ENCODE measurements around the gene AATK.

The AATK gene

DNA sequence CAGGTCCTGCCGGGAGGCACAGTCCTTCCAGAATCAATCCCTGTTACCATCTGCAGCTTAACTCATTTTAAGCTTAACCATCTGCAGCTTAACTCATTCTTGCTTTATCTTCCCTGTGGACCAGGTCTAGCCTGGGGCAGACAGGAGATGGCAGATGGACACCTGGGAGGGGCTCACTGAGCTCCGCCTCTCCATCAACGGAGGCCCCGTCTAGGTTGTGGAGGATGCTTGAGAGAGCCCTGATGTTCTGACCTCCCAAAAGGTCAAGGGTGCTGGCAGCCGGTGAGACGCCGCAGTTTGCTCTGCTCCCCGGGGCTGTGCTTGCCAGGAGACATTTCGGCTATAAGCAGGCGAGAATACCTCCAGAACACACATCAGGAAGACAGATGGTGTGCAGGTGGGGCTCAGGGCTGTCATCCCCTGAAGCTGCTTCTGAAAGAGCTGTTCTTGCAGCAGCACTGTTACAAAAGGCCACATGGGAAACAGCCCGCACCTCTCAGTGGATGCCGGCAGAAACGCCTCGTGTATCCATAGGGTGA lies 89.8 kb downstream of the AATK start:
- TF ChIP-seq SPI1 (IDR thresholded peaks at IDR 0.05; ENCODE audit: borderline replicate concordance, low read depth) (no peak), POLR2AphosphoS5 (IDR thresholded peaks at IDR 0.05; ENCODE audit: low read depth) (no peak), CTCF (IDR thresholded peaks at IDR 0.05; ENCODE audit: insufficient read depth, low read length) (no peak), GABPA (IDR thresholded peaks at IDR 0.05; ENCODE audit: low read depth) (no peak)
- TF ChIP-seq, protein P1, sequence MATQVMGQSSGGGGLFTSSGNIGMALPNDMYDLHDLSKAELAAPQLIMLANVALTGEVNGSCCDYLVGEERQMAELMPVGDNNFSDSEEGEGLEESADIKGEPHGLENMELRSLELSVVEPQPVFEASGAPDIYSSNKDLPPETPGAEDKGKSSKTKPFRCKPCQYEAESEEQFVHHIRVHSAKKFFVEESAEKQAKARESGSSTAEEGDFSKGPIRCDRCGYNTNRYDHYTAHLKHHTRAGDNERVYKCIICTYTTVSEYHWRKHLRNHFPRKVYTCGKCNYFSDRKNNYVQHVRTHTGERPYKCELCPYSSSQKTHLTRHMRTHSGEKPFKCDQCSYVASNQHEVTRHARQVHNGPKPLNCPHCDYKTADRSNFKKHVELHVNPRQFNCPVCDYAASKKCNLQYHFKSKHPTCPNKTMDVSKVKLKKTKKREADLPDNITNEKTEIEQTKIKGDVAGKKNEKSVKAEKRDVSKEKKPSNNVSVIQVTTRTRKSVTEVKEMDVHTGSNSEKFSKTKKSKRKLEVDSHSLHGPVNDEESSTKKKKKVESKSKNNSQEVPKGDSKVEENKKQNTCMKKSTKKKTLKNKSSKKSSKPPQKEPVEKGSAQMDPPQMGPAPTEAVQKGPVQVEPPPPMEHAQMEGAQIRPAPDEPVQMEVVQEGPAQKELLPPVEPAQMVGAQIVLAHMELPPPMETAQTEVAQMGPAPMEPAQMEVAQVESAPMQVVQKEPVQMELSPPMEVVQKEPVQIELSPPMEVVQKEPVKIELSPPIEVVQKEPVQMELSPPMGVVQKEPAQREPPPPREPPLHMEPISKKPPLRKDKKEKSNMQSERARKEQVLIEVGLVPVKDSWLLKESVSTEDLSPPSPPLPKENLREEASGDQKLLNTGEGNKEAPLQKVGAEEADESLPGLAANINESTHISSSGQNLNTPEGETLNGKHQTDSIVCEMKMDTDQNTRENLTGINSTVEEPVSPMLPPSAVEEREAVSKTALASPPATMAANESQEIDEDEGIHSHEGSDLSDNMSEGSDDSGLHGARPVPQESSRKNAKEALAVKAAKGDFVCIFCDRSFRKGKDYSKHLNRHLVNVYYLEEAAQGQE (IDR thresholded peaks at IDR 0.05; ENCODE audit: insufficient replicate concordance, low read depth) = no peak
- H3K4me3 ChIP-seq (replicated peaks; ENCODE audit: insufficient read depth, low read length) = no peak overlapping the region
- no peak overlapping the region for H3K27ac ChIP-seq (replicated peaks)
- H3K27me3 ChIP-seq (ENCODE audit: insufficient read depth, poor library complexity, severe bottlenecking) = no peaks in the 10 kb centered on the region
- DNase-seq (ENCODE audit: low read depth in 1 of 2, low spot score in 1 of 2) = no peak

- TF ChIP-seq POLR2AphosphoS5 (IDR thresholded peaks at IDR 0.05; ENCODE audit: low read depth) (no peak), CTCF (IDR thresholded peaks at IDR 0.05; ENCODE audit: insufficient read depth, low read length) (no peak), GABPA (IDR thresholded peaks at IDR 0.05; ENCODE audit: low read depth) (no peak), SPI1 (IDR thresholded peaks at IDR 0.05; ENCODE audit: borderline replicate concordance, low read depth) (no peak)
- TF ChIP-seq, protein P1 (IDR thresholded peaks at IDR 0.05; ENCODE audit: insufficient replicate concordance, low read depth) = no peak
- Histone ChIP-seq H3K27ac (replicated peaks) (no peak overlapping the region), H3K4me3 (replicated peaks; ENCODE audit: insufficient read depth, low read length) (no peak overlapping the region), H3K27me3 (ENCODE audit: insufficient read depth, poor library complexity, severe bottlenecking) (no peaks in the 10 kb centered on the region)
- no peak for DNase-seq (ENCODE audit: low read depth in 1 of 2, low spot score in 1 of 2)
Measured at GRCh38 chr17:81075307-81075706, 90.7 kb downstream of the AATK start.

GRCh38 chr17:81074875-81075274 lies 91.1 kb downstream of the AATK start:
- DNase-seq (ENCODE audit: low read depth in 1 of 2, low spot score in 1 of 2) = no peak

More at GRCh38 chr17:81074875-81075274, 91.1 kb downstream of the AATK start:
- TF ChIP-seq CTCF (IDR thresholded peaks at IDR 0.05; ENCODE audit: insufficient read depth, low read length) (no peak), POLR2AphosphoS5 (IDR thresholded peaks at IDR 0.05; ENCODE audit: low read depth) (no peak), SPI1 (IDR thresholded peaks at IDR 0.05; ENCODE audit: borderline replicate concordance, low read depth) (no peak), GABPA (IDR thresholded peaks at IDR 0.05; ENCODE audit: low read depth) (no peak)
- TF ChIP-seq, protein P1 (IDR thresholded peaks at IDR 0.05; ENCODE audit: insufficient replicate concordance, low read depth) = no peak
- Histone ChIP-seq H3K27me3 (ENCODE audit: insufficient read depth, poor library complexity, severe bottlenecking) (no peaks in the 10 kb centered on the region), H3K27ac (replicated peaks) (no peak overlapping the region), H3K4me3 (replicated peaks; ENCODE audit: insufficient read depth, low read length) (no peak overlapping the region)
